A673 (cell line): ENCODE measurements around the gene ARHGEF1. TPM values are rescaled to one million over a fixed set of nuclear protein-coding genes. Genes with fewer than 3 reads are reported as not detected.

ENCODE experiments used
- BruUV-seq: library from RNA; stranded (reverse); fragments of 400-500 nt; replicated peaks from 2 replicates; lab custom pipeline; 2021; lab: Mats Ljungman, UMichigan
- CTCF ChIA-PET: fragments of 300-600 bp; sonication (Branson Sonifier 250); formaldehyde crosslinking; loops from one replicate; lab custom pipeline; 2022; ENCODE audit warnings: antibody characterized with exemption; lab: Charles Lee
- POLR2A ChIA-PET: fragments of 300-600 bp; sonication (Branson Sonifier 250); formaldehyde crosslinking; loops from one replicate; lab custom pipeline; 2022; ENCODE audit warnings: antibody characterized with exemption; ENCODE audit not compliant: low non-redundant PET; lab: Charles Lee
- DNase-seq: peaks from one replicate; pipeline ENCODE4 v3.0.0-alpha.2; 2015; ENCODE audit warnings: low spot score
- H3K27ac ChIP-seq: fragments of 200-600 bp; sonication (generic); 2 replicates; pipeline ENCODE4 v1.5.1; 2016; ENCODE audit warnings: mixed run types, low read depth, mild to moderate bottlenecking, mixed read lengths, antibody characterized with exemption, low read length; ENCODE audit not compliant: poor library complexity, severe bottlenecking
- H3K27me3 ChIP-seq: fragments of 200-600 bp; sonication (generic); replicated peaks from 2 replicates; pipeline ENCODE4 v1.6.1; 2017; ENCODE audit warnings: mixed run types, low read depth, mild to moderate bottlenecking, mixed read lengths, antibody characterized with exemption, low read length; ENCODE audit not compliant: insufficient read depth, poor library complexity
- H3K36me3 ChIP-seq: fragments of 200-600 bp; sonication (generic); 2 replicates; pipeline ENCODE4 v1.6.1; 2016; ENCODE audit warnings: mixed run types, mild to moderate bottlenecking, mixed read lengths, antibody characterized with exemption, low read length; ENCODE audit not compliant: insufficient read depth, poor library complexity, severe bottlenecking
- H3K4me1 ChIP-seq: fragments of 200-600 bp; sonication (generic); 2 replicates; pipeline ENCODE4 v1.6.1; 2017; ENCODE audit warnings: mixed run types, mild to moderate bottlenecking, mixed read lengths, antibody characterized with exemption, low read length; ENCODE audit not compliant: insufficient read depth, poor library complexity, severe bottlenecking
- H3K4me3 ChIP-seq: fragments of 200-600 bp; sonication (generic); 2 replicates; pipeline ENCODE4 v1.5.1; 2016; ENCODE audit warnings: low read depth, mixed run types, mild to moderate bottlenecking, mixed read lengths, low read length; ENCODE audit not compliant: poor library complexity, severe bottlenecking
- H3K9me3 ChIP-seq: fragments of 200-600 bp; sonication (generic); 2 replicates; pipeline ENCODE4 v1.6.1; 2016; ENCODE audit warnings: mixed run types, low read depth, mild to moderate bottlenecking, mixed read lengths, antibody characterized with exemption, low read length; ENCODE audit not compliant: poor library complexity, severe bottlenecking
- EZH2 ChIP-seq: fragments of 200-600 bp; sonication (generic); IDR thresholded peaks from 2 replicates; pipeline ENCODE4 v1.6.1; 2017; ENCODE audit warnings: borderline replicate concordance, low read depth, mild to moderate bottlenecking, mixed read lengths, antibody characterized with exemption, low read length; ENCODE audit not compliant: poor library complexity, severe bottlenecking
- intact Hi-C: fragments of 100-400 bp; cut with micrococcal nuclease; formaldehyde crosslinking; loops from one replicate; pipeline ENCODE4 v1.10.0; 2022; ENCODE audit not compliant: unreplicated experiment
- total RNA-seq: library from RNA; stranded (reverse); gene quantifications from 2 replicates; pipeline ENCODE4 v1.2.3, GENCODE V29; 2021
- TF ChIP-seq, protein P1 (sequence below): fragments of 300-800, 200-600 bp; sonication (generic); conservative IDR thresholded peaks from 2 replicates; pipeline ENCODE4 v1.5.1; 2017; ENCODE audit warnings: low read depth, mild to moderate bottlenecking, antibody characterized with exemption, low read length, moderate library complexity, mixed read lengths

The ARHGEF1 gene
- total RNA-seq, 1 experiment from 2014 or later: 164 TPM

DNA sequence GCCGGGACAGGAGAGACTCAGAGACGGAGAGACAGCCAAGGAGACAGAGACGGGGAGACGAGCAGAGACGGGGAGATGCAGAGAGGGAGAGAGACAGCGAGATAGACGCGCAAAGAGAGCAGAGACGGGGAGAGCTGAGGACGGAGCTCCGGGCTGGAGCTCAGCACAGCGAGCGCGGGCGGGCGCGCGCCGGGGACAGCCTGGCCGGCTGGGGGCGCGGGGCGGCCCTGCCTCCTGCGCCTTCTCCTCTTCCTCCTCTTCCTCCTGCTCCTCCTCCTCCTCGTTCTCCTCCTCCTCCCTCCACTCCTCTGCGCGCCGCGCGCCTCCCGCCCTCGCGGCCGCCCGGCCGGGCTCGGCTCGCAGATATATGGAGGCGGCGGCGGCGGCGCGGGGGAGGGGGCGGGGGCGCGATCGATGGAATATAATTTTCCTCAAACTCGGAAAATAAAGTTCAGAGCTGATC, 45.3 kb downstream of the ARHGEF1 start, which contains the start of gene ERFL:
ERFL (minus strand) TSS at position 229 of the 463 bp plus-strand sequence. CDS start 15,530 bp downstream, outside the sequence.
- peak within 1 kb of the TSS; percentile 63 for H3K4me3 ChIP-seq
- no peak for TF ChIP-seq EZH2
- TF ChIP-seq, protein P1, sequence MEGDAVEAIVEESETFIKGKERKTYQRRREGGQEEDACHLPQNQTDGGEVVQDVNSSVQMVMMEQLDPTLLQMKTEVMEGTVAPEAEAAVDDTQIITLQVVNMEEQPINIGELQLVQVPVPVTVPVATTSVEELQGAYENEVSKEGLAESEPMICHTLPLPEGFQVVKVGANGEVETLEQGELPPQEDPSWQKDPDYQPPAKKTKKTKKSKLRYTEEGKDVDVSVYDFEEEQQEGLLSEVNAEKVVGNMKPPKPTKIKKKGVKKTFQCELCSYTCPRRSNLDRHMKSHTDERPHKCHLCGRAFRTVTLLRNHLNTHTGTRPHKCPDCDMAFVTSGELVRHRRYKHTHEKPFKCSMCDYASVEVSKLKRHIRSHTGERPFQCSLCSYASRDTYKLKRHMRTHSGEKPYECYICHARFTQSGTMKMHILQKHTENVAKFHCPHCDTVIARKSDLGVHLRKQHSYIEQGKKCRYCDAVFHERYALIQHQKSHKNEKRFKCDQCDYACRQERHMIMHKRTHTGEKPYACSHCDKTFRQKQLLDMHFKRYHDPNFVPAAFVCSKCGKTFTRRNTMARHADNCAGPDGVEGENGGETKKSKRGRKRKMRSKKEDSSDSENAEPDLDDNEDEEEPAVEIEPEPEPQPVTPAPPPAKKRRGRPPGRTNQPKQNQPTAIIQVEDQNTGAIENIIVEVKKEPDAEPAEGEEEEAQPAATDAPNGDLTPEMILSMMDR: no peak
- no peak for DNase-seq
- intact Hi-C loops: no loop called here
- peaks cover 41% of the 10 kb centered on the region for H3K4me1 ChIP-seq
- BruUV-seq: no TSS peak
- peak within 1 kb of the TSS; percentile 28 for H3K27ac ChIP-seq
- no peaks in the 10 kb centered on the region for H3K9me3 ChIP-seq
- H3K27me3 ChIP-seq: no peaks in the 10 kb centered on the region
- ChIA-PET CTCF (no interaction called here), POLR2A (no interaction called here)
- no peaks in the 10 kb centered on the region for H3K36me3 ChIP-seq

GRCh38 chr19:41928754-41929535, 46.0 kb downstream of the ARHGEF1 start:
- TF ChIP-seq, protein P1: no peak
- TF ChIP-seq EZH2: no peak
- no peak for DNase-seq
- Histone ChIP-seq H3K4me3 (peak overlapping the region; percentile 63), H3K9me3 (no peaks in the 10 kb centered on the region), H3K27me3 (no peaks in the 10 kb centered on the region), H3K4me1 (peaks cover 44% of the 10 kb centered on the region), H3K36me3 (no peaks in the 10 kb centered on the region), H3K27ac (no peak overlapping the region)
- BruUV-seq: no TSS peak
- POLR2A ChIA-PET: no interaction called here
- intact Hi-C loops: no loop called here
- CTCF ChIA-PET: no interaction called here

- no peak for TF ChIP-seq EZH2
- TF ChIP-seq, protein P1: no peak
- Histone ChIP-seq H3K9me3 (no peaks in the 10 kb centered on the region), H3K27me3 (no peaks in the 10 kb centered on the region), H3K27ac (no peak overlapping the region), H3K36me3 (no peaks in the 10 kb centered on the region), H3K4me3 (no peak overlapping the region), H3K4me1 (peaks cover 51% of the 10 kb centered on the region)
- DNase-seq: no peak
- BruUV-seq: no TSS peak
- intact Hi-C loops: loop anchor here (5.0 kb wide), 1 partner anchor 47 kb away; the partner anchor contains the start of gene ARHGEF1
- ChIA-PET CTCF (no interaction called here), POLR2A (no interaction called here)
These were observed 46.6 kb downstream of the ARHGEF1 start for GRCh38 chr19:41929536-41930071.
